Astrocyte (in vitro differentiated cells and primary cell): ENCODE results near the gene DRC7. TPM values are rescaled to one million over a fixed set of nuclear protein-coding genes. Genes with fewer than 3 reads are reported as not detected.
"Not testable (repeated sequence)": the region's sequence is repeated elsewhere in the genome, so short reads cannot be mapped to it uniquely, and the experiment has no call there.

ENCODE experiments used
- DNase-seq: peaks from one replicate; pipeline ENCODE4 v3.0.0-alpha.2; 2010; ENCODE audit warnings: low read depth
- FAIRE-seq: peaks from 2 replicates; lab custom pipeline; 2011; peaks lifted over from hg19 to GRCh38; lab: Jason Lieb, UNC
- H2AFZ ChIP-seq: 2 replicates; pipeline ENCODE4 v1.6.0; 2012; ENCODE audit warnings: low read depth, low read length, inconsistent platforms
- H3K27ac ChIP-seq: 2 replicates; pipeline ENCODE4 v1.5.1; 2011; ENCODE audit warnings: low read depth, low read length, inconsistent platforms
- H3K27me3 ChIP-seq: 2 replicates; pipeline ENCODE4 v1.6.0; 2011; ENCODE audit warnings: low read length, inconsistent platforms; ENCODE audit not compliant: insufficient read depth
- H3K36me3 ChIP-seq: 2 replicates; pipeline ENCODE4 v1.5.1; 2011; ENCODE audit warnings: low read length, inconsistent platforms; ENCODE audit not compliant: insufficient read depth
- H3K4me1 ChIP-seq: 2 replicates; pipeline ENCODE4 v1.5.1; 2011; ENCODE audit warnings: low read length, inconsistent platforms; ENCODE audit not compliant: insufficient read depth
- H3K4me2 ChIP-seq: 2 replicates; pipeline ENCODE4 v1.6.0; 2012; ENCODE audit warnings: low read length, inconsistent platforms
- H3K4me3 ChIP-seq: 2 replicates; pipeline ENCODE4 v1.5.1; 2011; ENCODE audit warnings: low read depth, mild to moderate bottlenecking, low read length, inconsistent platforms; ENCODE audit not compliant: insufficient read depth
- H3K79me2 ChIP-seq: 2 replicates; pipeline ENCODE4 v1.6.0; 2012; ENCODE audit warnings: mild to moderate bottlenecking, low read length, inconsistent platforms; ENCODE audit not compliant: insufficient read depth
- H3K9ac ChIP-seq: 2 replicates; pipeline ENCODE4 v1.6.0; 2012; ENCODE audit warnings: mild to moderate bottlenecking, low read length, inconsistent platforms
- H3K9me3 ChIP-seq: 2 replicates; pipeline ENCODE4 v1.5.1; 2012; ENCODE audit warnings: low read depth, mild to moderate bottlenecking, low read length, inconsistent platforms; ENCODE audit not compliant: insufficient read depth
- H4K20me1 ChIP-seq: 2 replicates; pipeline ENCODE4 v1.6.0; 2012; ENCODE audit warnings: low read length, inconsistent platforms; ENCODE audit not compliant: insufficient read depth
- H3K27ac Mint-ChIP-seq: one replicate; pipeline ENCODE4 v1.8.0; 2021; ENCODE audit warnings: mild to moderate bottlenecking, mixed read lengths; ENCODE audit not compliant: unreplicated experiment
- H3K27me3 Mint-ChIP-seq: one replicate; pipeline ENCODE4 v1.8.0; 2021; ENCODE audit warnings: low read depth, mixed read lengths; ENCODE audit not compliant: unreplicated experiment
- H3K36me3 Mint-ChIP-seq: one replicate; pipeline ENCODE4 v1.8.0; 2021; ENCODE audit warnings: low read depth, mixed read lengths; ENCODE audit not compliant: unreplicated experiment
- H3K4me1 Mint-ChIP-seq: one replicate; pipeline ENCODE4 v1.8.0; 2021; ENCODE audit warnings: low read depth, mixed read lengths; ENCODE audit not compliant: unreplicated experiment
- H3K4me3 Mint-ChIP-seq: one replicate; pipeline ENCODE4 v1.8.0; 2021; ENCODE audit warnings: mild to moderate bottlenecking, moderate library complexity, mixed read lengths; ENCODE audit not compliant: unreplicated experiment
- H3K9me3 Mint-ChIP-seq: one replicate; pipeline ENCODE4 v1.8.0; 2021; ENCODE audit warnings: mild to moderate bottlenecking, mixed read lengths; ENCODE audit not compliant: unreplicated experiment
- CTCF ChIP-seq: IDR thresholded peaks from 2 replicates; pipeline ENCODE4 v1.5.1; 2011; ENCODE audit warnings: low read depth, mild to moderate bottlenecking, inconsistent platforms, low read length, moderate library complexity; ENCODE audit not compliant: insufficient read depth
- EZH2 ChIP-seq: IDR thresholded peaks from 2 replicates; pipeline ENCODE4 v1.6.1; 2012; ENCODE audit warnings: mild to moderate bottlenecking, low read length, inconsistent platforms; ENCODE audit not compliant: insufficient read depth
- total RNA-seq: library from RNA; stranded (reverse); gene quantifications from 2 replicates; pipeline ENCODE4 v1.2.1, GENCODE V29; 2021

DRC7 gene
- total RNA-seq, 1 donor from 2014 or later = not detected

GRCh38 chr16:57743886-57744641 is 49.5 kb downstream of the DRC7 start:
- Histone ChIP-seq H3K27ac (no peak overlapping the region), H3K9me3 (no peaks in the 10 kb centered on the region), H3K4me3 (no peak overlapping the region), H3K4me1 (no peaks in the 10 kb centered on the region), H3K79me2 (peaks cover 3% of the 10 kb centered on the region), H3K27me3 (no peaks in the 10 kb centered on the region), H4K20me1 (no peaks in the 10 kb centered on the region), H2AFZ (no peak overlapping the region), H3K9ac (no peak overlapping the region), H3K36me3 (no peaks in the 10 kb centered on the region), H3K4me2 (no peak overlapping the region)
- H3K4me1 Mint-ChIP-seq = no peaks in the 10 kb centered on the region
- H3K4me3 Mint-ChIP-seq = no peak overlapping the region
- no peaks in the 10 kb centered on the region for H3K27me3 Mint-ChIP-seq
- no peak for TF ChIP-seq EZH2
- no peak for TF ChIP-seq CTCF
- no peaks in the 10 kb centered on the region for H3K9me3 Mint-ChIP-seq
- DNase-seq (no peak), FAIRE-seq (no peak)
- peaks cover 11% of the 10 kb centered on the region for H3K36me3 Mint-ChIP-seq
- H3K27ac Mint-ChIP-seq = no peak overlapping the region

- Mint-ChIP-seq H3K27ac (no peak overlapping the region), H3K27me3 (no peaks in the 10 kb centered on the region), H3K9me3 (no peaks in the 10 kb centered on the region), H3K36me3 (peaks cover 16% of the 10 kb centered on the region), H3K4me1 (no peaks in the 10 kb centered on the region), H3K4me3 (no peak overlapping the region)
- DNase-seq = no peak
- Histone ChIP-seq H3K36me3 (no peaks in the 10 kb centered on the region), H3K27me3 (no peaks in the 10 kb centered on the region), H2AFZ (no peak overlapping the region), H3K4me3 (no peak overlapping the region), H3K27ac (no peak overlapping the region), H3K9ac (no peak overlapping the region), H3K9me3 (no peaks in the 10 kb centered on the region), H3K79me2 (no peaks in the 10 kb centered on the region), H3K4me1 (no peaks in the 10 kb centered on the region), H3K4me2 (no peak overlapping the region), H4K20me1 (no peaks in the 10 kb centered on the region)
- TF ChIP-seq EZH2 (no peak), CTCF (no peak)
- no peak for FAIRE-seq
Observed at GRCh38 chr16:57744642-57744903, 50.0 kb downstream of the DRC7 start.

- Mint-ChIP-seq H3K4me3 (no peak overlapping the region), H3K36me3 (peaks cover 17% of the 10 kb centered on the region), H3K27me3 (no peaks in the 10 kb centered on the region), H3K9me3 (no peaks in the 10 kb centered on the region), H3K4me1 (no peaks in the 10 kb centered on the region), H3K27ac (no peak overlapping the region)
- TF ChIP-seq CTCF (no peak), EZH2 (no peak)
- Histone ChIP-seq H3K4me2 (no peak overlapping the region), H3K79me2 (no peaks in the 10 kb centered on the region), H3K9ac (no peak overlapping the region), H3K4me3 (no peak overlapping the region), H3K9me3 (no peaks in the 10 kb centered on the region), H4K20me1 (peaks cover 3% of the 10 kb centered on the region), H2AFZ (no peak overlapping the region), H3K36me3 (no peaks in the 10 kb centered on the region), H3K4me1 (no peaks in the 10 kb centered on the region), H3K27me3 (no peaks in the 10 kb centered on the region), H3K27ac (no peak overlapping the region)
- DNase-seq (no peak), FAIRE-seq (no peak)
Observed at GRCh38 chr16:57745768-57746167, 51.2 kb downstream of the DRC7 start.

- H3K9me3 ChIP-seq, DNase-seq, H4K20me1 ChIP-seq, H3K4me2 ChIP-seq, H3K27ac Mint-ChIP-seq, H3K9me3 Mint-ChIP-seq, H3K79me2 ChIP-seq, H3K27me3 ChIP-seq, H3K36me3 ChIP-seq, H3K4me1 ChIP-seq, H3K4me3 ChIP-seq, H3K27me3 Mint-ChIP-seq, H3K9ac ChIP-seq, H3K4me1 Mint-ChIP-seq, H3K27ac ChIP-seq, FAIRE-seq, H2AFZ ChIP-seq, H3K4me3 Mint-ChIP-seq: not testable (repeated sequence)
- H3K36me3 Mint-ChIP-seq = peaks cover 17% of the 10 kb centered on the region
Observed at GRCh38 chr16:57746316-57746715, 51.7 kb downstream of the DRC7 start.
